DMS 273 treated with DMSO at 0.1 percent for 48 hours (cell line): ENCODE data around the gene FAM120B.
"Not testable (repeated sequence)": the region's sequence is repeated elsewhere in the genome, so short reads cannot be mapped to it uniquely, and the experiment has no call there.

Experiments
- DNase-seq: peaks from one replicate; lab custom pipeline; 2025; lab: John Stamatoyannopoulos, UW

Gene FAM120B

DNA sequence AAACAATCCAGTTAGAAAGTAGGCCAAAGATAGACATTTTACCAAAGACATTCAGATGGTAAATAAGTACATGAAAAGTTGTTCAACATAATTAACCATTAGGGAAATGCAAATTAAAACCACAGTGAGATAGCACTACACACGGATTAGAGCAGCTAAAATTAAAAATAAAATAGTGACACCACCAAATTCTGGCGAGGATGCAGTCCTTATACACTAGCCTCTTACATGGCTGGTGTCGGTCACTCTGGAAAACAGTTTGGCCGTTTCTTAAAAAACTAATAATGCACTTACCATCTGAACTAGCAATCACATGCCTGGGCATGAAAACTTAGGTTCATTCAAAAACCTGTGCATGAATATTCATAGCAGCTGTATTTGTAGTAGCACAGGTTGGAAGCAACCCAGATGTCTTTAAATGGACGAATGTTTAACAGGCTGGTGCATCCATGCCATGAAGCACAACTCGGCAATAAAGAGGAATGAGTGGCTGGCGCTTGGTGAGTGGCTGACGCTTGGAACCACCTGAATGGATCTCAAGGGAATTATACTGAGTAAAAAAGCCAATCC lies 77.0 kb downstream of the FAM120B start:
- DNase-seq: no peak

DNA sequence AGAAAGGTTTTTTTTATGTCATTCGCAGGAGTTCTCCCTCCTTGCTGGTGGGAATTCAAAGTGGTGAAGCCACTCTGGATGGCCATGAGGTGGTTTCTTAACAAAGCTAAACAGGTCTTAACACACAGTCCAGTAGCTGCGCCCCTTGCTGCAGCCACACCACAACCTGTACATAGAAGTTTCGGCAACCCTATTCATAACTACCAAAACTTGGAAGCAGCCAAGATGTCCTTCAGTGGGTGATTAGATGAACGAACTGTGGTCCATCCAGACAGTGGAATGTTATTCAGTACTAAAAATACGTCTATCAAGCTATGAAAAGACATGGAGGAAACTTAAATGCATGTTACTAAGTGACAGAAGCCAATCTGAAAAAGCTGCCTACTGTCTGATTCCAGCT lies 78.9 kb downstream of the FAM120B start:
- DNase-seq: no peak

- DNase-seq: no peak
These were observed 81.6 kb downstream of the FAM120B start for GRCh38 chr6:170388113-170388512.

GRCh38 chr6:170393033-170393432 lies 86.5 kb downstream of the FAM120B start:
- no peak for DNase-seq

- DNase-seq: no peak
These were observed 87.3 kb downstream of the FAM120B start for GRCh38 chr6:170393807-170394399.

GRCh38 chr6:170394980-170395379 lies 88.4 kb downstream of the FAM120B start:
- DNase-seq: no peak

DNA sequence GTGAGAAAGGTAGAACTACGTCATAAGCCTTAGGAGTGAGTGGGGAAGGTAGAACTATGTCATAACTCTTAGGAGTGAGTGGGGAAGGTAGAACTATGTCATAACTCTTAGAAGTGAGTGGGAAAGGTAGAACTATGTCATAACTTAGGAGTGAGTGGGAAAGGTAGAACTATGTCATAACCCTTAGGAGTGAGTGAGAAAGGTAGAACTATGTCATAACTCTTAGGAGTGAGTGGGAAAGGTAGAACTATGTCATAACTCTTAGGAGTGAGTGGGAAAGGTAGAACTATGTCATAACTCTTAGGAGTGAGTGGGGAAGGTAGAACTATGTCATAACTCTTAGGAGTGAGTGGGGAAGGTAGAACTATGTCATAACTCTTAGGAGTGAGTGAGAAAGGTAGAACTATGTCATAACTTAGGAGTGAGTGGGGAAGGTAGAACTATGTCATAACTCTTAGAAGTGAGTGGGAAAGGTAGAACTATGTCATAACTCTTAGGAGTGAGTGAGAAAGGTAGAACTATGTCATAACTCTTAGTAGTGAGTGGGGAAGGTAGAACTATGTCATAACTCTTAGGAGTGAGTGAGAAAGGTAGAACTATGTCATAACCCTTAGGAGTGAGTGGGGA lies 92.3 kb downstream of the FAM120B start:
- DNase-seq: not testable (repeated sequence)

GRCh38 chr6:170399955-170400558 lies 93.5 kb downstream of the FAM120B start:
- DNase-seq: not testable (repeated sequence)

- DNase-seq: no peak
These were observed 95.9 kb downstream of the FAM120B start for GRCh38 chr6:170402318-170403040.

- no peak for DNase-seq
These were observed 96.9 kb downstream of the FAM120B start for GRCh38 chr6:170403451-170403850.

- DNase-seq: no peak
These were observed 97.5 kb downstream of the FAM120B start for GRCh38 chr6:170404036-170404435.

- DNase-seq: no peak
These were observed 98.1 kb downstream of the FAM120B start for GRCh38 chr6:170404697-170405096.

DNA sequence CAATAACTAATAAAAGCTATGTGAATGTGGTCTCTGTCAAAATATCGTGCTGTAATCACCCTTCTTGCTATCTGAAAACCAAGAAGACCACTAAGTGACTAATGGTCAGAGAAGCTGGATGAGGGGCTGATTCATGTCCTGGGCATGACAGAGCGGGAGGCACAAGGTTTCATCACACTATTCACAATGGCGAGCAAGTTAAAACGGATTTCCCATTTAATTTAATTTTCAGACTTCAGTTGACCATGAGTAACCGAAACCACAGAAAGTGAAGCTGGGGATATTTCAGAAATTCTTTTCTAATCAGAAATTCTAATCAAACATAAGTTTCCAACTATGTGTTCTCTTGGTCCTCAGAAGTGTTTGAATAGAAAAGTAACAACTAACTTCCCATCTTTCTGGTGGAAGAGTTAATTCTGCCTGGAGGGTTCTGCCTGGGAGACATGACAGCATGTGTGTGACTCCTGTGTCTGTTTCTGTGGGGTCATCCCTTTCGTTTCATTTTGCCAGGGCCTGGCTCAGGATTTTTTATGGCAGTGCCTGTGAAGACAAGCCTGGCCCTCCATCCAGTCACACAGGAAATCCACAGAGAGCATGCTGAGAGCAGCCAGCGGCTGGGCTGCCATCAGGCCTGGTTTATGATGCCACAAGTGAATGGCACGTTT lies 98.9 kb downstream of the FAM120B start:
- no peak for DNase-seq

DNA sequence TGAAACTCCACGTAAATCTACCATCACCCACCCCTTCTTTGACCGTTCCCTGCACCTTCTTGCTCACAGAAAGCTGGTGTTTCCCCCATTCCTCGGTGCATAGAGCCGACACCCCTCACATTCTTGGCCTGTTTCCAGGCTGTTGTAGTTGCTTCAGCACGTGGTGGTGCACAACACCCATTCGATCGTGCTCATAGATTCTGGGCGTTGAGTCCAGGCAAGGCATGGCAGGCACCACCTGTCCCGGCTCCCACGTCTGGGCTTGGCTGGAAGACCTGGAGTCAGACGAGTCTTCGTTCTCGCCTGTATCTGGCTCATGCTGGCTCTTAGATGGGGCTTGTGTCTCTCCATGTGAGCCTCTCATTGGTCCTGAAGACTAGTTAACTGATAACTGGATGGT lies 100.6 kb downstream of the FAM120B start:
- DNase-seq: no peak

- DNase-seq: no peak
These were observed 101.4 kb downstream of the FAM120B start for GRCh38 chr6:170407932-170408331.

DNA sequence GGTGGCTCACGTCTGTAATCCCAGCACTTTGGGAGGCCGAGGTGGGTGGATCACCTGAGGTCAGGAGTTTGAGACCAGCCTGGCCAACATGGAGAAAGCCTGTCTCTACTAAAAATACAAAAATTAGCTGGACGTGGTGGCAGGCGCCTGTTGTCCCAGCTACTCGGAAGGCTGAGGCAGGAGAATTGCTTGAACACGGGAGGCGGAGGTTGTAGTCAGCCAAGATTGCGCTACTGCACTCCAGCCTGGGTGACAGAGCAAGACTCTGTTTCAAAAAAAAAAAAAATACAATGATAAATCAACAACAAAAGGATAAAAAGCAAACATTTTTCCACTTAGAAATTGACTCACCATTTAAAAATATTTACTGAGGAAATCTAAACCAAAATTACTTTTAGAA lies 103.2 kb downstream of the FAM120B start:
- not testable (repeated sequence) for DNase-seq

GRCh38 chr6:170410241-170410640 lies 103.7 kb downstream of the FAM120B start:
- DNase-seq: no peak

DNA sequence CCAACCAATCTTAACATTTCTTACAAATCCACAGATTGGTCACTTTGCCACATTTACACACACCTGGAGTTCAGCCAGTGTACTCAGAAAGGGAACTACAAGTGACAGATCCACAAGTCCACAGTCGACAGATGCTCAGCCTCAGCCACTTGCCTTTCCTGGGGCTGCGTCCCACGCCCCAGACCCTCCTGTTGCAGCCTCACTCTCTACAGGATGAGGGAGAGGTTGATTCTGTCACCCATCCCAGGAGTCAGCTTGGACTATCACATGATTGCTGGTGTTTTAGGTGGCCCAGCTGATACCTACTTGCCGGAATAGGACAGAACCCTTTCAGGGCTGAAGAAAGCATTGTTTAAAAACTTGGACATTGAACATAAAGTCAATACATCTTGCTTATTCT lies 108.8 kb downstream of the FAM120B start:
- DNase-seq: no peak

- no peak for DNase-seq
These were observed 109.7 kb downstream of the FAM120B start for GRCh38 chr6:170416303-170416702.

GRCh38 chr6:170416959-170417606 lies 110.5 kb downstream of the FAM120B start:
- no peak for DNase-seq

- DNase-seq: no peak
These were observed 111.3 kb downstream of the FAM120B start for GRCh38 chr6:170417881-170418280.

DNA sequence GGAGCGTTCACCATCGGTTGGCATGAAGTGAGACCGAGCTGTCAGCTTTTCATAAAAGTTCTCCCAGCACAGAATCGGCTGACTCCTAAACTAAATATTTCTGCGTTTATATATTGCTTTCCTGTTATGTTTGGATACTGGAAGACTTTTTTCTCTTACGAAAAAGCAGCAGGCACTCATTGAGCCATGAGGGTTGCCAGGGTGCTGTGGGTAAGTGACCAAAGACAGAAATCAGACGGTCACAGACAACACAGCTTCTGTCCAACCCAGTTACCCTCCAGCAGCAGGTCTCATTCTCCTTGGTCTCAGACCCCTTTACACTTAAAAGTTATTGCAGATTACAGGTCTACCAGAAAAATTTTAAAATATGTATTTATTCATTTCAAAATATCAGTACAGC lies 113.7 kb downstream of the FAM120B start:
- no peak for DNase-seq
